Measurements from ENCODE around the gene MED13L. TPM values are rescaled to one million over a fixed set of nuclear protein-coding genes. Genes with fewer than 3 reads are reported as not detected.

Gene MED13L
- polyA plus RNA-seq, 1 of the 3 experiments (the other 2 are of a cell fraction), result 17.1 TPM

- Histone ChIP-seq H3K9ac (no peak overlapping the region), H2AFZ (ENCODE audit: low read depth) (no peak overlapping the region), H3K4me3 (ENCODE audit: low read depth in 2 of 2, low read length in 1 of 2) (no peak overlapping the region), H3K4me1 (ENCODE audit: control insufficient read depth in 1 of 2, insufficient read depth in 2 of 2, low read depth in 1 of 2, low read length in 1 of 2) (peaks cover 20 to 78% of the 10 kb centered on the region in 2 experiments), H3K36me3 (replicated peaks in 1 of 2; ENCODE audit: control insufficient read depth in 1 of 2, insufficient read depth in 2 of 2, low read length in 1 of 2) (no peaks in the 10 kb centered on the region), H3K4me2 (0 out of 2 replicates have a peak overlapping the region, but pooled peaks have one; percentile 11), H3F3A (replicated peaks; ENCODE audit: insufficient read depth) (peaks cover 47% of the 10 kb centered on the region), H4K20me1 (ENCODE audit: insufficient read depth) (peaks cover 97% of the 10 kb centered on the region), H3K9me3 (no peaks in the 10 kb centered on the region), H3K27me3 (ENCODE audit: insufficient read depth) (no peaks in the 10 kb centered on the region), H3K27ac (ENCODE audit: low read depth in 2 of 2, low read length in 1 of 2) (no peak overlapping the region), H3K9me2 (no peaks in the 10 kb centered on the region), H3K79me2 (ENCODE audit: insufficient read depth) (peaks cover 100% of the 10 kb centered on the region)
- POLR2A ChIA-PET, result no interaction called here
- no peak for DNase-seq
- CTCF ChIA-PET, result interaction anchor here (1.1 kb wide), 1 partner anchor 103 kb away, joined by 4 read pairs; no protein-coding TSS in a partner anchor
- TF ChIP-seq MXI1 (IDR thresholded peaks at IDR 0.05; ENCODE audit: low read depth, low read length), result no peak
- no peak for TF ChIP-seq GABPA (IDR thresholded peaks at IDR 0.05; ENCODE audit: low read depth)
- TF ChIP-seq FOSL2 (IDR thresholded peaks at IDR 0.05; ENCODE audit: borderline replicate concordance, low read depth), result no peak
- TF ChIP-seq, protein P1, sequence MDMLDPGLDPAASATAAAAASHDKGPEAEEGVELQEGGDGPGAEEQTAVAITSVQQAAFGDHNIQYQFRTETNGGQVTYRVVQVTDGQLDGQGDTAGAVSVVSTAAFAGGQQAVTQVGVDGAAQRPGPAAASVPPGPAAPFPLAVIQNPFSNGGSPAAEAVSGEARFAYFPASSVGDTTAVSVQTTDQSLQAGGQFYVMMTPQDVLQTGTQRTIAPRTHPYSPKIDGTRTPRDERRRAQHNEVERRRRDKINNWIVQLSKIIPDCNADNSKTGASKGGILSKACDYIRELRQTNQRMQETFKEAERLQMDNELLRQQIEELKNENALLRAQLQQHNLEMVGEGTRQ (IDR thresholded peaks at IDR 0.05; ENCODE audit: borderline replicate concordance, low read depth, low read length), result no peak
- no peak for TF ChIP-seq RAD21 (IDR thresholded peaks at IDR 0.05; ENCODE audit: low read length)
- TF ChIP-seq POLR2AphosphoS5 (IDR thresholded peaks at IDR 0.05; ENCODE audit: low read depth, low read length), result no peak
- no peak for TF ChIP-seq USF1 (IDR thresholded peaks at IDR 0.05; ENCODE audit: borderline replicate concordance, low read depth)
- TF ChIP-seq NRF1 (IDR thresholded peaks at IDR 0.05; ENCODE audit: low read depth, low read length), result no peak
- no peak for TF ChIP-seq TEAD4 (IDR thresholded peaks at IDR 0.05; ENCODE audit: borderline replicate concordance, insufficient read depth)
- 79% methylated on average over 4 of the region's 4 CpGs for WGBS (ENCODE audit: low lambda C conversion rate)
Observed at GRCh38 chr12:116133636-116134214, 143.8 kb downstream of the MED13L start.

GRCh38 chr12:116133149-116133548, 144.3 kb downstream of the MED13L start:
- peaks cover 97% of the 10 kb centered on the region for H4K20me1 ChIP-seq (ENCODE audit: insufficient read depth)
- H3K79me2 ChIP-seq (ENCODE audit: insufficient read depth), result peaks cover 100% of the 10 kb centered on the region
- 100% methylated on average over 2 of the region's 2 CpGs for WGBS (ENCODE audit: low lambda C conversion rate)
- H3K9me3 ChIP-seq, result no peaks in the 10 kb centered on the region
- peaks cover 46% of the 10 kb centered on the region for H3F3A ChIP-seq (replicated peaks; ENCODE audit: insufficient read depth)
- ChIA-PET CTCF (interaction anchor here (1.1 kb wide), 1 partner anchor 103 kb away, joined by 4 read pairs; no protein-coding TSS in a partner anchor), POLR2A (no interaction called here)
- H3K27me3 ChIP-seq (ENCODE audit: insufficient read depth), result no peaks in the 10 kb centered on the region
- no peaks in the 10 kb centered on the region for H3K36me3 ChIP-seq (replicated peaks in 1 of 2; ENCODE audit: control insufficient read depth in 1 of 2, insufficient read depth in 2 of 2, low read length in 1 of 2)
- no peak overlapping the region for H3K4me3 ChIP-seq (ENCODE audit: low read depth in 2 of 2, low read length in 1 of 2)
- no peak overlapping the region for H3K27ac ChIP-seq (ENCODE audit: low read depth in 2 of 2, low read length in 1 of 2)
- H3K4me2 ChIP-seq, result 0 out of 2 replicates have a peak overlapping the region, but pooled peaks have one; percentile 11
- peaks cover 20 to 73% of the 10 kb centered on the region in 2 experiments for H3K4me1 ChIP-seq (ENCODE audit: control insufficient read depth in 1 of 2, insufficient read depth in 2 of 2, low read depth in 1 of 2, low read length in 1 of 2)
- no peak overlapping the region for H2AFZ ChIP-seq (ENCODE audit: low read depth)
- DNase-seq, result no peak
- H3K9me2 ChIP-seq, result no peaks in the 10 kb centered on the region
- no peak overlapping the region for H3K9ac ChIP-seq
- TF ChIP-seq FOSL2 (IDR thresholded peaks at IDR 0.05; ENCODE audit: borderline replicate concordance, low read depth), result no peak
- no peak for TF ChIP-seq JUND (IDR thresholded peaks at IDR 0.05)
- no peak for TF ChIP-seq RFX5 (IDR thresholded peaks at IDR 0.05; ENCODE audit: low read length)
- no peak for TF ChIP-seq FOXJ3 (CRISPR knock-in tag; IDR thresholded peaks at IDR 0.05)
- TF ChIP-seq USF1 (IDR thresholded peaks at IDR 0.05; ENCODE audit: borderline replicate concordance, low read depth), result no peak
- no peak for TF ChIP-seq MXI1 (IDR thresholded peaks at IDR 0.05; ENCODE audit: low read depth, low read length)
- TF ChIP-seq ELF1 (IDR thresholded peaks at IDR 0.05), result no peak
- TF ChIP-seq PBX3 (IDR thresholded peaks at IDR 0.05), result no peak
- no peak for TF ChIP-seq SIN3A (IDR thresholded peaks at IDR 0.05; ENCODE audit: borderline replicate concordance, low read depth, low read length)
- no peak for TF ChIP-seq CHD2 (IDR thresholded peaks at IDR 0.05; ENCODE audit: low read length, partially characterized antibody)
- TF ChIP-seq, protein P2, sequence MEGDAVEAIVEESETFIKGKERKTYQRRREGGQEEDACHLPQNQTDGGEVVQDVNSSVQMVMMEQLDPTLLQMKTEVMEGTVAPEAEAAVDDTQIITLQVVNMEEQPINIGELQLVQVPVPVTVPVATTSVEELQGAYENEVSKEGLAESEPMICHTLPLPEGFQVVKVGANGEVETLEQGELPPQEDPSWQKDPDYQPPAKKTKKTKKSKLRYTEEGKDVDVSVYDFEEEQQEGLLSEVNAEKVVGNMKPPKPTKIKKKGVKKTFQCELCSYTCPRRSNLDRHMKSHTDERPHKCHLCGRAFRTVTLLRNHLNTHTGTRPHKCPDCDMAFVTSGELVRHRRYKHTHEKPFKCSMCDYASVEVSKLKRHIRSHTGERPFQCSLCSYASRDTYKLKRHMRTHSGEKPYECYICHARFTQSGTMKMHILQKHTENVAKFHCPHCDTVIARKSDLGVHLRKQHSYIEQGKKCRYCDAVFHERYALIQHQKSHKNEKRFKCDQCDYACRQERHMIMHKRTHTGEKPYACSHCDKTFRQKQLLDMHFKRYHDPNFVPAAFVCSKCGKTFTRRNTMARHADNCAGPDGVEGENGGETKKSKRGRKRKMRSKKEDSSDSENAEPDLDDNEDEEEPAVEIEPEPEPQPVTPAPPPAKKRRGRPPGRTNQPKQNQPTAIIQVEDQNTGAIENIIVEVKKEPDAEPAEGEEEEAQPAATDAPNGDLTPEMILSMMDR (IDR thresholded peaks at IDR 0.05), result no peak
- TF ChIP-seq MAX (IDR thresholded peaks at IDR 0.05; ENCODE audit: low read depth), result no peak

All from SK-N-SH (cell line).